HG02571 (cell line): ENCODE measurements around the gene ZNF526.

Experiments
- ATAC-seq: cut with Tn5 transposase; IDR thresholded peaks from one replicate; pipeline ENCODE4 v1.9.1; 2021; ENCODE audit warnings: mild to moderate bottlenecking, moderate library complexity; ENCODE audit not compliant: unreplicated experiment

ZNF526 gene

GRCh38 chr19:42220751-42221097, 612 bp downstream of the ZNF526 start:
- no peak for ATAC-seq

- ATAC-seq, result no peak
Measured at GRCh38 chr19:42224940-42225717, 5.0 kb downstream of the ZNF526 start.

- ATAC-seq, result no peak
Measured at GRCh38 chr19:42225718-42226292, 5.7 kb downstream of the ZNF526 start.

- ATAC-seq, result no peak
Measured at GRCh38 chr19:42226886-42227285, 6.8 kb downstream of the ZNF526 start.

GRCh38 chr19:42228641-42229040, 8.5 kb downstream of the ZNF526 start:
- no peak for ATAC-seq

- no peak for ATAC-seq
Measured at GRCh38 chr19:42229301-42229854, 9.3 kb downstream of the ZNF526 start.

GRCh38 chr19:42229855-42230351, 9.8 kb downstream of the ZNF526 start:
- no peak for ATAC-seq

- ATAC-seq, result no peak
Measured at GRCh38 chr19:42230571-42230970, 10.5 kb downstream of the ZNF526 start.

GRCh38 chr19:42232435-42232834, 12.3 kb downstream of the ZNF526 start:
- ATAC-seq, result no peak

- ATAC-seq, result no peak
Measured at GRCh38 chr19:42233106-42233505, 13.0 kb downstream of the ZNF526 start.

GRCh38 chr19:42233678-42234292, 13.7 kb downstream of the ZNF526 start:
- no peak for ATAC-seq

GRCh38 chr19:42234364-42234763, 14.3 kb downstream of the ZNF526 start:
- ATAC-seq, result no peak

- no peak for ATAC-seq
Measured at GRCh38 chr19:42235181-42235580, 15.1 kb downstream of the ZNF526 start.

- no peak for ATAC-seq
Measured at GRCh38 chr19:42239544-42240220, 19.6 kb downstream of the ZNF526 start.

GRCh38 chr19:42241279-42241678, 21.2 kb downstream of the ZNF526 start:
- ATAC-seq, result no peak

GRCh38 chr19:42242069-42242511, 22.0 kb downstream of the ZNF526 start:
- ATAC-seq, result no peak

GRCh38 chr19:42242512-42243409, 22.6 kb downstream of the ZNF526 start, which contains the start of gene GSK3A:
Gene GSK3A, minus strand, starts transcription at chr19:42242602. Its CDS starts 137 bp downstream, at chr19:42242465.
- ATAC-seq, result peak; percentile 55

GRCh38 chr19:42244347-42245220, 24.5 kb downstream of the ZNF526 start:
- ATAC-seq, result peak; percentile 27

- no peak for ATAC-seq
Measured at GRCh38 chr19:42245231-42245630, 25.1 kb downstream of the ZNF526 start.
